Nephron progenitor cell (in vitro differentiated cells): Measurements from ENCODE around the gene GLCCI1.

Source experiments
- DNase-seq: peaks from one replicate; pipeline ENCODE4 v3.0.0; 2021
- H3K27ac Mint-ChIP-seq: 2 replicates; pipeline ENCODE4 v1.8.0; 2021; ENCODE audit warnings: mild to moderate bottlenecking, moderate library complexity, mixed read lengths
- H3K27me3 Mint-ChIP-seq: 2 replicates; pipeline ENCODE4 v1.8.0; 2021; ENCODE audit warnings: mild to moderate bottlenecking, low read depth, mixed read lengths; ENCODE audit not compliant: poor library complexity
- H3K36me3 Mint-ChIP-seq: 2 replicates; pipeline ENCODE4 v1.8.0; 2021; ENCODE audit warnings: low read depth, mixed read lengths
- H3K4me1 Mint-ChIP-seq: 2 replicates; pipeline ENCODE4 v1.8.0; 2021; ENCODE audit warnings: mixed read lengths
- H3K4me3 Mint-ChIP-seq: 2 replicates; pipeline ENCODE4 v1.8.0; 2021; ENCODE audit warnings: mild to moderate bottlenecking, moderate library complexity, mixed read lengths
- H3K9me3 Mint-ChIP-seq: 2 replicates; pipeline ENCODE4 v1.8.0; 2021; ENCODE audit warnings: mild to moderate bottlenecking, moderate library complexity, mixed read lengths
- CTCF ChIP-seq: fragments of 200-600 bp; sonication (generic); IDR thresholded peaks from 2 replicates; pipeline ENCODE4 v1.5.0; 2021; ENCODE audit warnings: antibody characterized with exemption

The GLCCI1 gene

GRCh38 chr7:8014399-8014798, 45.8 kb downstream of the GLCCI1 start:
- TF ChIP-seq CTCF = no peak
- Mint-ChIP-seq H3K9me3 (no peaks in the 10 kb centered on the region), H3K4me1 (no peaks in the 10 kb centered on the region), H3K27me3 (no peaks in the 10 kb centered on the region), H3K36me3 (peaks cover 48% of the 10 kb centered on the region), H3K4me3 (no peak overlapping the region), H3K27ac (no peak overlapping the region)
- DNase-seq = no peak

DNA sequence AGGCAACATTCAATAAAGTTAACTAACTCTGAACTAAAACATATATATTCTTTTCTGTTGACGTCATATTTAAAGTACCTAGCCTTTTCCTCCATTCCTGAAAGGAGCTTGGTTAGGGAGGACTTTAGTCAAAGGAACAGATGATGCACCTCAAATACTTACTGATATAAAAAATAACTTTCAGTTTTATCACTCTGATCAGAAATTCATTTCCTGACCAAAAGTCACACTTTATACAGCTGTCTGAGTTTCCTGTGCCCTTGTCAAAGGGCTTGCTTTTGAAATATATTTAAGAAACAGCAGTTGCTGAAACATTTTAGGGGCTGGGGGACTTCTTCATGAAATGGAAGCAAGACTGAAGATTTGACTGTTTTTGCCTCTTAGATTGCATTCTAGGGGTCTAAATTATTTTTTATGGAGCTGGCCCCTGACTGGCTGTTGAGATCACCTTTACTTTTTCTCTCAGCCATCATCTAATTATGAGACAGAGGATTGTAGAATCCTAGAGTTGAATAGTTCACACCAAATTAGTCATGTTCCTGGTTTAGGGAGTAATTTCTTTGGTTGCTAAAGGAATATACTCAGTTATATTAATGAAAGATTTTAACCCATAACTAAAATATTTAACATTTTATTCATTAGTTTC, 46.6 kb downstream of the GLCCI1 start:
- H3K4me3 Mint-ChIP-seq = no peak overlapping the region
- H3K36me3 Mint-ChIP-seq = peaks cover 50% of the 10 kb centered on the region
- H3K9me3 Mint-ChIP-seq = no peaks in the 10 kb centered on the region
- no peak for DNase-seq
- no peaks in the 10 kb centered on the region for H3K27me3 Mint-ChIP-seq
- H3K4me1 Mint-ChIP-seq = no peaks in the 10 kb centered on the region
- no peak for TF ChIP-seq CTCF
- H3K27ac Mint-ChIP-seq = no peak overlapping the region

DNA sequence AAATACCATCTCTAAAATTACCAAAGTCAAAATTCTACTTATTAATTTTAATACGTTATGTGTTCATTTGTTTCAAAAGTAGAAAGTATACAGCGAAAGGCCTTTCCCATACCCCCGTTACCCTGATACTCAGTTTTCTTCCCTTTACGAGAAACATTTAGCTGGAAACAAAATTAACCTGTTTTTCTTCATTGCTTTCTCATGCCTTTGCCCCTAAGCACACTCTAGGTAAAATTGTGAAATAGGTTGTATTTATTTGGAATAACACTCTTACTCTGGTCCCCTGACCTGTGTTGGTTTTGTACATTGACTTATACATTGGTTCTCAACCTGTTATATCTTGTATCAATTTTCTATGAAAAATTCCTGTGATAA, 47.1 kb downstream of the GLCCI1 start:
- H3K4me3 Mint-ChIP-seq = no peak overlapping the region
- peaks cover 48% of the 10 kb centered on the region for H3K36me3 Mint-ChIP-seq
- no peak for DNase-seq
- no peak overlapping the region for H3K27ac Mint-ChIP-seq
- H3K9me3 Mint-ChIP-seq = no peaks in the 10 kb centered on the region
- no peaks in the 10 kb centered on the region for H3K4me1 Mint-ChIP-seq
- no peak for TF ChIP-seq CTCF
- no peaks in the 10 kb centered on the region for H3K27me3 Mint-ChIP-seq

DNA sequence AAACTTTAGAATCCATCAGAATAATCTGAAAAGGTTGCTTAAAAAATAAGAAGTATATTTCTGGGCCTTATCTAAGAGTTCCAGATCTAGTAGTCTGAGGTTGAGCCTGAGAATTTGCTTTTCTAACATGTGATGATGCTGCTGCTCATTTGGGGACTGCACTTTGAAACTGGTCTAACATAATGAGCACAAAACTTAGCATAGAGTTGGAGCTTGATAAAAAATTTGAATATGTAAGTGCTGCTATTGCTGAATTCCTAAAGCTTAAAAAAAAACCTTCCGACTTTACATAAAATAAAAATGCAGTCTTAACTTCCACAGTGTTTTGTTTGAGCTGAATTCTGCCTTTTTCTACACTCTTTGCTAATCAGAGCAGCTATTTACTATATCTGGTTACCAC, 48.8 kb downstream of the GLCCI1 start:
- Mint-ChIP-seq H3K27ac (peak overlapping the region; percentile 10), H3K9me3 (peaks cover 4% of the 10 kb centered on the region), H3K4me1 (no peaks in the 10 kb centered on the region), H3K27me3 (no peaks in the 10 kb centered on the region), H3K4me3 (no peak overlapping the region), H3K36me3 (peaks cover 38% of the 10 kb centered on the region)
- no peak for DNase-seq
- no peak for TF ChIP-seq CTCF

- peaks cover 43% of the 10 kb centered on the region for H3K36me3 Mint-ChIP-seq
- H3K27ac Mint-ChIP-seq = no peak overlapping the region
- H3K4me1 Mint-ChIP-seq = no peaks in the 10 kb centered on the region
- H3K27me3 Mint-ChIP-seq = no peaks in the 10 kb centered on the region
- H3K9me3 Mint-ChIP-seq = peaks cover 18% of the 10 kb centered on the region
- no peak overlapping the region for H3K4me3 Mint-ChIP-seq
- no peak for TF ChIP-seq CTCF
- DNase-seq = no peak
These were observed 50.4 kb downstream of the GLCCI1 start for GRCh38 chr7:8018961-8019360.

DNA sequence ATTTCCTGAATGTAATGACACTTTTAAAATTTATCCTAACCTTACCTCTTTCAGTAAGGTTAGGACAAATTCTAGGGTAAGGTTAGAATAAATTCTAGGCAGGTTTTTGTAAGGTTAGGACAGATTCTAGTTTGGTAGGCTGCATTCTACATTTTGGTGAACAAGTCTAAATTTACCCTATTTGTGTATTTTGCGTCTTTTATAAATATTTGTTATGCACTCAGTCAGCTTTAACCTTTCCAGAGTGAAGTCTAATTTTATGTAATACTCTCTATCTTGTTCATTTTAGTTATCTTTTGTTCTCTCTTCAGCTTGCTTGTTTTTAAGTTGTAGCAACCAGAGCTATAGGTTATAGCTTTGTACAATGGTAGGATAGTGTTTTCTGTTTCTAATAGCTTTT, 54.0 kb downstream of the GLCCI1 start:
- Mint-ChIP-seq H3K27me3 (no peaks in the 10 kb centered on the region), H3K27ac (no peak overlapping the region), H3K4me3 (no peak overlapping the region), H3K4me1 (no peaks in the 10 kb centered on the region), H3K36me3 (peaks cover 62% of the 10 kb centered on the region), H3K9me3 (peaks cover 55% of the 10 kb centered on the region)
- TF ChIP-seq CTCF = no peak
- DNase-seq = no peak
